CMK (cell line): ENCODE measurements around the gene AFF3.
"Not testable (repeated sequence)": the region's sequence is repeated elsewhere in the genome, so short reads cannot be mapped to it uniquely, and the experiment has no call there.

Experiments
- DNase-seq: peaks from one replicate; pipeline ENCODE4 v3.0.0-alpha.2; 2010; ENCODE audit warnings: low read depth

The AFF3 gene

GRCh38 chr2:100142393-100142792 is at the start of gene AFF3:
TSS of gene AFF3 (minus strand) at chr2:100142590. CDS start at chr2:100104454, 38,136 bp downstream.
- no peak for DNase-seq

GRCh38 chr2:100189387-100189786 is 47.0 kb upstream of the AFF3 start:
- no peak for DNase-seq

- no peak for DNase-seq
Measured at GRCh38 chr2:100188326-100188725, 45.9 kb upstream of the AFF3 start.

GRCh38 chr2:100186126-100186525 is 43.7 kb upstream of the AFF3 start:
- no peak for DNase-seq

GRCh38 chr2:100185516-100185915 is 43.1 kb upstream of the AFF3 start:
- DNase-seq = no peak

GRCh38 chr2:100185105-100185504 is 42.7 kb upstream of the AFF3 start:
- DNase-seq = no peak

- no peak for DNase-seq
Measured at GRCh38 chr2:100184055-100184737, 41.8 kb upstream of the AFF3 start.

- DNase-seq = no peak
Measured at GRCh38 chr2:100182494-100183361, 40.3 kb upstream of the AFF3 start.

GRCh38 chr2:100180503-100180902 is 38.1 kb upstream of the AFF3 start:
- no peak for DNase-seq

GRCh38 chr2:100179806-100180205 is 37.4 kb upstream of the AFF3 start:
- DNase-seq = no peak

- DNase-seq = no peak
Measured at GRCh38 chr2:100178864-100179263, 36.5 kb upstream of the AFF3 start.

- peak; percentile 29 for DNase-seq
Measured at GRCh38 chr2:100178085-100178788, 35.8 kb upstream of the AFF3 start.

GRCh38 chr2:100176925-100177324 is 34.5 kb upstream of the AFF3 start:
- no peak for DNase-seq

GRCh38 chr2:100174026-100174431 is 31.6 kb upstream of the AFF3 start:
- no peak for DNase-seq

- no peak for DNase-seq
Measured at GRCh38 chr2:100166701-100167100, 24.3 kb upstream of the AFF3 start.

GRCh38 chr2:100163605-100164004 is 21.2 kb upstream of the AFF3 start:
- no peak for DNase-seq

GRCh38 chr2:100161945-100162620 is 19.7 kb upstream of the AFF3 start:
- DNase-seq = no peak

- DNase-seq = no peak
Measured at GRCh38 chr2:100160396-100160795, 18.0 kb upstream of the AFF3 start.

GRCh38 chr2:100151832-100152231 is 9.4 kb upstream of the AFF3 start:
- DNase-seq = not testable (repeated sequence)

- DNase-seq = no peak
Measured at GRCh38 chr2:100151310-100151709, 8.9 kb upstream of the AFF3 start.

- no peak for DNase-seq
Measured at GRCh38 chr2:100148883-100149282, 6.5 kb upstream of the AFF3 start.

GRCh38 chr2:100146657-100146960 is 4.2 kb upstream of the AFF3 start:
- DNase-seq = no peak
